ENCODE data around the gene ARHGAP6. TPM values are rescaled to one million over a fixed set of nuclear protein-coding genes. Genes with fewer than 3 reads are reported as not detected.

ARHGAP6 gene
- total RNA-seq, 3 donors from 2014 or later = 10.1 to 32.6 (median 14.7) TPM

DNA sequence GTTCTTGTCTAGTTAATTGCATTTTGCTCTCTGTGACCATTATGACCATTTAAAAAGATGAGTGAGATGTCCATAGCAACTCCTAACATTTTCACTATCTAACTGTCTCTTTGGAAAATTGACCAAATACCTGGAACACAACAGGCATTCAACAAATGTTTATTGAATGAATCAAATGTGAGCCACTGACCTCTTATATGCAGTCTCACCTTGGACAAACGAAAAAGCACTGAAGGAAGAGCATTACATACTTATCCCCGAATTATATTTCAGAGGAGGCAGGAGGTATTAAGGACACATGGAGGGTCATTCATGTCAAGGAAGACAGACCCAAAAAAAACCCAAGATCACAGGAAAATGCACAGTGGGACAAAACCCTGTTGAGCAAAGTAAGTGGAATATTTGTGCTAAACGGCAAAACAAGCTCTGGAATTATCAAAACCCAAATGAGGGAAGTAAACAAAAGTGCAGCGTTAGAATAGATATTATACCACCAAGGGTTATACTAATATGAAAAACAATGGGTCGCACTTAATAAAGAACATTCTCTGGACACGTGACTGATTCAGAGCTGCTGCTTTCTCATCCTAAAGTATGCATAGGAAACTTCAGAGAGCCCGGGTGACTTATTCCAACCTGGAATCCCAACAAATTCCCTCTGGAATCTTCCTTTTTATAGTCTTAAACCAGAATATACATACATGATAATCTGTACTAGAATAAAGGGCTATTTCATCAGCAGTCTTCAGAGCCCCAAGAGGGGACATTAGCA, 240.6 kb downstream of the ARHGAP6 start:
- peaks cover 0 to 54% of the 10 kb centered on the region in 2 donors for H3K27me3 ChIP-seq
- H3K4me1 ChIP-seq = no peaks in the 10 kb centered on the region
- DNase-seq (ENCODE audit: low spot score in 2 of 2) = no peak
- intact Hi-C loops (cut with DNase I; ENCODE audit: low total_unique reads) = no loop called here
- TF ChIP-seq, protein P1, sequence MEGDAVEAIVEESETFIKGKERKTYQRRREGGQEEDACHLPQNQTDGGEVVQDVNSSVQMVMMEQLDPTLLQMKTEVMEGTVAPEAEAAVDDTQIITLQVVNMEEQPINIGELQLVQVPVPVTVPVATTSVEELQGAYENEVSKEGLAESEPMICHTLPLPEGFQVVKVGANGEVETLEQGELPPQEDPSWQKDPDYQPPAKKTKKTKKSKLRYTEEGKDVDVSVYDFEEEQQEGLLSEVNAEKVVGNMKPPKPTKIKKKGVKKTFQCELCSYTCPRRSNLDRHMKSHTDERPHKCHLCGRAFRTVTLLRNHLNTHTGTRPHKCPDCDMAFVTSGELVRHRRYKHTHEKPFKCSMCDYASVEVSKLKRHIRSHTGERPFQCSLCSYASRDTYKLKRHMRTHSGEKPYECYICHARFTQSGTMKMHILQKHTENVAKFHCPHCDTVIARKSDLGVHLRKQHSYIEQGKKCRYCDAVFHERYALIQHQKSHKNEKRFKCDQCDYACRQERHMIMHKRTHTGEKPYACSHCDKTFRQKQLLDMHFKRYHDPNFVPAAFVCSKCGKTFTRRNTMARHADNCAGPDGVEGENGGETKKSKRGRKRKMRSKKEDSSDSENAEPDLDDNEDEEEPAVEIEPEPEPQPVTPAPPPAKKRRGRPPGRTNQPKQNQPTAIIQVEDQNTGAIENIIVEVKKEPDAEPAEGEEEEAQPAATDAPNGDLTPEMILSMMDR (IDR thresholded peaks at IDR 0.05) = no peak
- TF ChIP-seq POLR2A (IDR thresholded peaks at IDR 0.05) (no peak), POLR2AphosphoS5 (IDR thresholded peaks at IDR 0.05) (no peak)
- no peaks in the 10 kb centered on the region for H3K36me3 ChIP-seq
- no peaks in the 10 kb centered on the region for H3K9me3 ChIP-seq
- H3K4me3 ChIP-seq = no peak overlapping the region
- no peak overlapping the region for H3K27ac ChIP-seq

DNA sequence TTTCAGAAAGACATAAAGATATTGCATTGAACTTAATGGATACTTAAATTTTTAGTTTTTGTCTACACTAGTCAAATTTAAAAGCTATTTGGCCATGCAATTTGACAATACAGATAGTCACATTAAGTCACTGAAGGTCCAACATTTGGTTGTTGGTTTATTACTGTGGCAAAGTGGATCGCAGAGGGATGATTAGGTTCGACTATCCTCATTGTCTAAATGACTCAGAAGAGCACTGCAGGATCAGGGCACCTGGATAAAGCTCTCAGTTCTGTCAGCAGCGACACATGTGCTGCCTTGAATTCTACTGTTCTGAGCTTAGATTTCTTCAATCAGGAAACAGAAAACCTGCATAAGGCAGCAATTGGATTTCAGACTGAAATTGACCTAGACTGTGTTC, 241.8 kb downstream of the ARHGAP6 start:
- Histone ChIP-seq H3K27ac (no peak overlapping the region), H3K9me3 (no peaks in the 10 kb centered on the region), H3K4me1 (no peaks in the 10 kb centered on the region), H3K4me3 (no peak overlapping the region), H3K27me3 (peaks cover 0 to 54% of the 10 kb centered on the region in 2 donors), H3K36me3 (no peaks in the 10 kb centered on the region)
- TF ChIP-seq, protein P1 (IDR thresholded peaks at IDR 0.05) = no peak
- no peak for TF ChIP-seq POLR2AphosphoS5 (IDR thresholded peaks at IDR 0.05)
- no peak for TF ChIP-seq POLR2A (IDR thresholded peaks at IDR 0.05)
- no peak for DNase-seq (ENCODE audit: low spot score in 2 of 2)
- intact Hi-C loops (cut with DNase I; ENCODE audit: low total_unique reads) = no loop called here

DNA sequence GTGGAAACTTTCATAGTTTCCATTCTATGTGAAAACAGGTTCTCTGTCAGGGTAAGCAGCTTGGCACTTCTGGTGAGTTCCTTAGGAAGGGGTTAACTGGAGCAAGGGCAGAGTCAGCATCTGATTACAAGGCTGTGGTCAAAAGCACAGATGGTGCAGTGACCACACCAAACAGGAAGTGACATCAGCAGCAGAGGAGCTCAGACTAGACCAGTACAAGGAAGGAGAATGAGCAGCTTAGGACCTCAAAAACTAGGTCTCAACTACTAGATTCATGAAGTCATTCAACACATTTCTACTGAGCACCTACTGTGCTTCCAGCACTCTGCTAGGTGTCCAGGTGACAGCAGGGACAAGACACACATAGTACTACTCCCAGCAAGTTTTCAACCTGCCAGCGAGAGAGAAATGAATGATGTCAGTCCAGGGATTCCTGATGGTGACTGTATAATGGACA, 242.3 kb downstream of the ARHGAP6 start:
- Histone ChIP-seq H3K27me3 (peaks cover 0 to 48% of the 10 kb centered on the region in 2 donors), H3K9me3 (no peaks in the 10 kb centered on the region), H3K4me1 (no peaks in the 10 kb centered on the region), H3K36me3 (no peaks in the 10 kb centered on the region), H3K4me3 (no peak overlapping the region), H3K27ac (no peak overlapping the region)
- DNase-seq (ENCODE audit: low spot score in 2 of 2) = no peak
- TF ChIP-seq, protein P1 (IDR thresholded peaks at IDR 0.05) = no peak
- TF ChIP-seq POLR2AphosphoS5 (IDR thresholded peaks at IDR 0.05) = no peak
- TF ChIP-seq POLR2A (IDR thresholded peaks at IDR 0.05) = no peak
- intact Hi-C loops (cut with DNase I; ENCODE audit: low total_unique reads) = no loop called here

DNA sequence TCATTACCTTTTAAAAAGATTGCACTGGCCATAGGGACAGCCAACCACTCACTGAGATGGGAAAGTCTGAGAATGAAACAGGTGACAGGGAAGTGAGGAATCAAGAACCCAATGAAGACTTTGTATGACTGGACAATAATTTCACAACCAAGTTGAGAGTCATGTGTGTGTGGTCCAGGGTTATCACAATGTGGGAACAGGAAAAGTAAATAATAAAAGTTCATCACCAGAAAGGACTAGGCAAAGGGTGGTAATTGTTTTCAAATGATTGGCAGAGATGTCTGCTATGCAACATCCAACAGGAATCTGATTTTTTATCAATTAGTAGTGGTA, 243.2 kb downstream of the ARHGAP6 start:
- H3K36me3 ChIP-seq = no peaks in the 10 kb centered on the region
- H3K9me3 ChIP-seq = no peaks in the 10 kb centered on the region
- no peak overlapping the region for H3K27ac ChIP-seq
- intact Hi-C loops (cut with DNase I; ENCODE audit: low total_unique reads) = no loop called here
- DNase-seq (ENCODE audit: low spot score in 2 of 2) = no peak
- H3K4me3 ChIP-seq = no peak overlapping the region
- H3K4me1 ChIP-seq = no peaks in the 10 kb centered on the region
- peaks cover 0 to 41% of the 10 kb centered on the region in 2 donors for H3K27me3 ChIP-seq
- TF ChIP-seq POLR2A (IDR thresholded peaks at IDR 0.05) (no peak), POLR2AphosphoS5 (IDR thresholded peaks at IDR 0.05) (no peak)
- TF ChIP-seq, protein P1 (IDR thresholded peaks at IDR 0.05) = no peak

DNA sequence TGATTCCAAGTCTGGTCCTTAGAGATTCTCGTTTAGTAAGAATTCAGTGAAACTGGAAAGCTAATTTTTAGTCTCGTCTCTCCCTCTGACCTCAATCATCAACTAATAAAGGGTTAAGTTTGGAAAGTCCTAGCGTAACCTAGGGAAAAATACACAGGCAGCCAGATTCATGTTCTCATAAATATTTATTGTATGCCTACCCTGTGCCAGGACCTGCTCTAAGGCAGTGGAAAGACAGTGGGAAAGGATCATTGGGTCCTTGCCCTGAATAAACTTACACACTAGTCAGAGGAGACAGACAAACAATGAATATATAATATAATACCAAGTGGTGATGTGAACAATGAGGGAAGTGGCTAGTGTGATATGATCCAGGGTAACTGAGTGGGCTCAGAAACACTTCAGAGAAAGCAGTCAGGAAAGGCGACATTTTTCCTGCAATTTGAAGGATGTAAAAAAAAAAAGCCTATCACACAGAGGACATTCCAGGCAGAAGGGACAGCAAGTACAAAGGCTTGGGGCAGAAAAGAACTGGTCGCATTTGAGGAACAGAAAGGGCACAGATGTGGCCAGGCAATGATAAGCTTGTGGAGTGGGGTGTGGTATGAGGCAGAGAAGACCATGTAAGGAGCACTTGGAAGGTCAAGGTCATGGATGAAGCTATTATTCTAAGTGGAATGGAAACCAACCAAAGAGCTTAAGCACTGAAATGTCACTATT, 243.8 kb downstream of the ARHGAP6 start:
- intact Hi-C loops (cut with DNase I; ENCODE audit: low total_unique reads) = no loop called here
- Histone ChIP-seq H3K27ac (no peak overlapping the region), H3K9me3 (no peaks in the 10 kb centered on the region), H3K36me3 (no peaks in the 10 kb centered on the region), H3K4me3 (no peak overlapping the region), H3K27me3 (peaks cover 0 to 35% of the 10 kb centered on the region in 2 donors), H3K4me1 (no peaks in the 10 kb centered on the region)
- TF ChIP-seq, protein P1 (IDR thresholded peaks at IDR 0.05) = no peak
- TF ChIP-seq POLR2A (IDR thresholded peaks at IDR 0.05) = no peak
- no peak for TF ChIP-seq POLR2AphosphoS5 (IDR thresholded peaks at IDR 0.05)
- no peak for DNase-seq (ENCODE audit: low spot score in 2 of 2)
